HUES48 (cell line): Measurements from ENCODE around the gene RNF121.

Experiments used
- H3K27ac ChIP-seq: one replicate; pipeline ENCODE4 v1.7.0; 2013; ENCODE audit warnings: low read depth, low read length, inconsistent platforms
- H3K27me3 ChIP-seq: 2 replicates; pipeline ENCODE4 v1.6.1; 2013; ENCODE audit warnings: mild to moderate bottlenecking, low read length; ENCODE audit not compliant: control insufficient read depth, insufficient read depth
- H3K36me3 ChIP-seq: 2 replicates; pipeline ENCODE4 v1.6.1; 2013; ENCODE audit warnings: low read length; ENCODE audit not compliant: control insufficient read depth, insufficient read depth
- H3K4me1 ChIP-seq: 2 replicates; pipeline ENCODE4 v1.6.1; 2013; ENCODE audit warnings: mild to moderate bottlenecking, low read length; ENCODE audit not compliant: control insufficient read depth, insufficient read depth
- H3K4me3 ChIP-seq: 2 replicates; pipeline ENCODE4 v1.5.1; 2013; ENCODE audit warnings: mild to moderate bottlenecking, low read depth, low read length
- H3K9ac ChIP-seq: 2 replicates; pipeline ENCODE4 v1.6.1; 2013; ENCODE audit warnings: mild to moderate bottlenecking, low read depth, low read length, moderate library complexity
- H3K9me3 ChIP-seq: 2 replicates; pipeline ENCODE4 v1.6.1; 2013; ENCODE audit warnings: low read length; ENCODE audit not compliant: control insufficient read depth, insufficient read depth

RNF121 gene

GRCh38 chr11:71999362-71999761 lies 70.5 kb downstream of the RNF121 start:
- H3K36me3 ChIP-seq = peaks cover 45% of the 10 kb centered on the region
- no peaks in the 10 kb centered on the region for H3K27me3 ChIP-seq
- H3K4me3 ChIP-seq = no peak overlapping the region
- H3K9me3 ChIP-seq = no peaks in the 10 kb centered on the region
- H3K4me1 ChIP-seq = no peaks in the 10 kb centered on the region
- H3K27ac ChIP-seq = no peak overlapping the region
- no peak overlapping the region for H3K9ac ChIP-seq

- Histone ChIP-seq H3K27me3 (no peaks in the 10 kb centered on the region), H3K9ac (no peak overlapping the region), H3K9me3 (no peaks in the 10 kb centered on the region), H3K4me1 (no peaks in the 10 kb centered on the region), H3K27ac (no peak overlapping the region), H3K4me3 (no peak overlapping the region), H3K36me3 (peaks cover 50% of the 10 kb centered on the region)
These were observed 71.0 kb downstream of the RNF121 start for GRCh38 chr11:71999798-72000197.

DNA sequence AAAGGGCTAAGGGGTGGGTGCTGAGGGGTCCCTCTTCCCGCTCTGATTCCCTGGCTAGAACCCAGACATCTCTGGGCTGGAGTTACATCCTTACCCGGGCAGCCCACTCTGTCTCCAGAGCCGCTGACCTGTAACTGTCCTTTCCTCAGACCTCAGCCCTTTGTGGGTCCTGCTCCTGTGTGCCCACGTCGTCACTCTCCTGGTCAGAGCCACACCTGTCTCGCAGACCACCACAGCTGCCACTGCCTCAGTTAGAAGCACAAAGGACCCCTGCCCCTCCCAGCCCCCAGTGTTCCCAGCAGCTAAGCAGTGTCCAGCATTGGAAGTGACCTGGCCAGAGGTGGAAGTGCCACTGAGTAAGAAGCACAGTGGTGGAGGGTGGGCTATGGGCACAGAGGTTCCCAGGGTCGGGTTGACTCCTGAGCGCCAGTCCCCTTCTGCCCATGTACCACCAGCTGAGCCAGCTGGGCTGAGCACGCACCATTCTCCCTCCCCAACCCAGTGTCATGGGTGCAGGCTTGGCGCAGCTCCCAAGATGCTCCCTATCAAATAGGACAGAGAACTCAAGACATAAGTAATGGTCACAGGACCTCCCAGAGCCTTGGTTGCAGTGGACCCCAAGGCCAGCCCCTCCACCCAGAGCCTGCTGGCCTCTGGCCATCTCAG lies 71.5 kb downstream of the RNF121 start:
- Histone ChIP-seq H3K4me3 (no peak overlapping the region), H3K9ac (no peak overlapping the region), H3K27me3 (no peaks in the 10 kb centered on the region), H3K27ac (no peak overlapping the region), H3K9me3 (no peaks in the 10 kb centered on the region), H3K36me3 (peaks cover 55% of the 10 kb centered on the region), H3K4me1 (no peaks in the 10 kb centered on the region)

DNA sequence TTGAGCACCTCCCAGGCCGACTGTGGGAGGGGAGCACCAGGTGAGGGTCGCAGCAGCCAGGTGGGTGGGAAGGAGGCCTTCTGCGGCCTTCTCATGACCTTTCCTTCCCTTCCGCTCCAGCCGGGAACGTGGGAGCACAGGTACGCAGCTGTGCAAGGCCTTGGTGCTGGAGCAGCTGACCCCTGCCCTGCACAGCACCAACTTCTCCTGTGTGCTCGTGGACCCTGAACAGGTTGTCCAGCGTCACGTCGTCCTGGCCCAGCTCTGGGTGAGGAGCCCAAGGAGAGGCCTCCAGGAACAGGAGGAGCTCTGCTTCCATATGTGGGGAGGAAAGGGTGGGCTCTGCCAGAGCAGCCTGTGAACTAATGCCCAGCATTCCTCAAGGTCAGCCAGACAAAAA lies 72.4 kb downstream of the RNF121 start:
- Histone ChIP-seq H3K36me3 (peaks cover 57% of the 10 kb centered on the region), H3K9me3 (no peaks in the 10 kb centered on the region), H3K4me3 (no peak overlapping the region), H3K9ac (no peak overlapping the region), H3K27ac (no peak overlapping the region), H3K27me3 (no peaks in the 10 kb centered on the region), H3K4me1 (no peaks in the 10 kb centered on the region)

DNA sequence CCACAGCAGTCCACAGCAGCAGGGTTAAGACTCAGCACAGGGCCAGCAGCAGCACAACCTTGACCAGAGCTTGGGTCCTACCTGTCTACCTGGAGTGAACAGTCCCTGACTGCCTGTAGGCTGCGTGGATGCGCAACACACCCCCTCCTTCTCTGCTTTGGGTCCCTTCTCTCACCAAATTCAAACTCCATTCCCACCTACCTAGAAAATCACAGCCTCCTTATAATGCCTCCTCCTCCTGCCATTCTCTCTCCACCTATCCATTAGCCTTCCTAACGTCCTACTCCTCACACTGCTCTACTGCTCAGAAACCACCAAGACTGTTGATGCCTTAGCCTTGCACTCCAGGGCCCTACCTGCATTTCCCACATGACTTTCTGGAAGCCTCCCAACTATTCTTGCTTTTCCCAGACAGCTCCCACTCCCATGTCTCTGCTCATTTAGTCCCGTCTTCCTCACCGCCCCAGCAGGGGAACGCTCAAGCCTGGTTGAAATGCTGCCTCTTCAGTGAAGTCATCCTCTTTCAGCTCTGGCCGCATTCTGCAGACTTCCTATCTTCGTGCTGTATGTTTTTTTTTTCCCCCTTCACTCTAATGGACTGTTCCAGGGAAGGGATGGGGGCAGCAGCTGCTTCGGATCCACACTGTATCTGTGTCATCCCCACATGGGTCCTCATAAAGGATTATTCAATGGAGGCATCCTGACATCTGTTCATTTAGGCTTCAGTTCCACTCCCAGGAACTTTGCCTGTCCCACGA lies 73.2 kb downstream of the RNF121 start:
- Histone ChIP-seq H3K27me3 (no peaks in the 10 kb centered on the region), H3K9ac (no peak overlapping the region), H3K9me3 (no peaks in the 10 kb centered on the region), H3K4me1 (no peaks in the 10 kb centered on the region), H3K36me3 (peaks cover 63% of the 10 kb centered on the region), H3K4me3 (no peak overlapping the region), H3K27ac (no peak overlapping the region)

DNA sequence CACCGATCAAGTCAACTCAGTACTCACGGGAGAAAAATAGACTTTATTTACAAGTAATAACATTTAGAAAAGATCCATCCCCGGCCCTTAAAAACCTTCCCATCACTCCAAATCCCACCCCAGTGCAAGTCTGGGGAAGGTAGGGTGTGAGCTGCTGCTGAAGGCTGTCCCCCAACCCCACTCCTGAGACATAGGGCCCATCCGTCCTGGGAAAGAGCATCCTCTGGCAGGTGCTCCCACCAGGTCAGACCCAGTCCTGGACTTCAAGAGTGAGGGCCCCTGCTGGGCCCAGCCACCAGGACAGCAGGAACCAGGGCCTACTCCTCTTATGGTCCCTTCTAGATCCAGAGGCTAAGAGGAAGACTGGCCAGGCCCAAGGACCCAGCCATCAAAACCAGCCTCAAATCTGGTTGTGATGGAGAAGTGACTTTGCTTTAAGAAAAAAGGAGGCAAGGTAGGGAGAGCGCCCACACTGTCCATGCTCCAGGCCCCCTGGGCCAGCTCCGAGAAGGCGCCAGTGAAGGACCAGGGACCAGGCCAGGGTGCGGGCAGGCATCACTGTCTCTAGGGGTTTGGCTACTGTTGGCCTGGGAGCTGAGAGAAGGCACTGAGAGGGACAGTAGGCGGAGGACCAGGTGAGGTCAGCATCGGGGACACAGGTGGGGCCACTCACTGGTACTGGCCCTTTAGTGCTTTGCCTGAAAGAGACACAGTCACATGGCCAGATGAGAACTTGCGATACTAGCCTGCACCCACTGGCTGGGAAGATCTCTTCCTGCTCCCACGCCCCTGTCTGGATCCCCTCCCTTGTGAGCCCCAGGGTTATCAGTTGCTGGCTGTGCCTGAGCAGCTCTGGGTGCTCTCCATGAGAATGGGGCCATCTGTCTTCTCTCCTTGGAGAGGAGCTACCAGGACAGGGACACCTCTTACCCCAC lies 74.3 kb downstream of the RNF121 start:
- no peak overlapping the region for H3K4me3 ChIP-seq
- no peaks in the 10 kb centered on the region for H3K9me3 ChIP-seq
- no peaks in the 10 kb centered on the region for H3K4me1 ChIP-seq
- no peak overlapping the region for H3K27ac ChIP-seq
- H3K36me3 ChIP-seq = peaks cover 74% of the 10 kb centered on the region
- H3K9ac ChIP-seq = no peak overlapping the region
- no peaks in the 10 kb centered on the region for H3K27me3 ChIP-seq

DNA sequence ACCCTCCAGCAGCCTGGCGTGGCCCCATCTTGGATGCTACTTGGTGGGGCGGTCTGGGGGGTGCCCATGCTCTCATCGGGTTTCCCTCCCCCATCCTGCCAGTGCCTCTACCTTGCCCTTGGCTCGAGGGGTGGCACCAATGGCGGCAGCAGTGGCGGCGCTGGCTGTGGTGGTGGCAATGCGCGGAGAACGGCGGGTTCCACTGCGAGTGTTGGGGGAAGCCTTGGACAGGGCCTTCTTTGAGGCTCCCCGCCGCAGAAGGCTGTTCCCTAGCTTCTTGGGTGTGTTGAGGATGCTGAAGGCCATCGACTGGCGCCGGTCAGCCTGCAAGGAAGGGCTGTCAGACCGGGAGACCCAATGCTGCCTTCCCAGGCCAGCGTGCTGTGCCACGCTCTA lies 74.9 kb downstream of the RNF121 start:
- H3K4me1 ChIP-seq = no peaks in the 10 kb centered on the region
- H3K27me3 ChIP-seq = no peaks in the 10 kb centered on the region
- no peaks in the 10 kb centered on the region for H3K9me3 ChIP-seq
- peaks cover 81% of the 10 kb centered on the region for H3K36me3 ChIP-seq
- no peak overlapping the region for H3K4me3 ChIP-seq
- no peak overlapping the region for H3K9ac ChIP-seq
- H3K27ac ChIP-seq = no peak overlapping the region

DNA sequence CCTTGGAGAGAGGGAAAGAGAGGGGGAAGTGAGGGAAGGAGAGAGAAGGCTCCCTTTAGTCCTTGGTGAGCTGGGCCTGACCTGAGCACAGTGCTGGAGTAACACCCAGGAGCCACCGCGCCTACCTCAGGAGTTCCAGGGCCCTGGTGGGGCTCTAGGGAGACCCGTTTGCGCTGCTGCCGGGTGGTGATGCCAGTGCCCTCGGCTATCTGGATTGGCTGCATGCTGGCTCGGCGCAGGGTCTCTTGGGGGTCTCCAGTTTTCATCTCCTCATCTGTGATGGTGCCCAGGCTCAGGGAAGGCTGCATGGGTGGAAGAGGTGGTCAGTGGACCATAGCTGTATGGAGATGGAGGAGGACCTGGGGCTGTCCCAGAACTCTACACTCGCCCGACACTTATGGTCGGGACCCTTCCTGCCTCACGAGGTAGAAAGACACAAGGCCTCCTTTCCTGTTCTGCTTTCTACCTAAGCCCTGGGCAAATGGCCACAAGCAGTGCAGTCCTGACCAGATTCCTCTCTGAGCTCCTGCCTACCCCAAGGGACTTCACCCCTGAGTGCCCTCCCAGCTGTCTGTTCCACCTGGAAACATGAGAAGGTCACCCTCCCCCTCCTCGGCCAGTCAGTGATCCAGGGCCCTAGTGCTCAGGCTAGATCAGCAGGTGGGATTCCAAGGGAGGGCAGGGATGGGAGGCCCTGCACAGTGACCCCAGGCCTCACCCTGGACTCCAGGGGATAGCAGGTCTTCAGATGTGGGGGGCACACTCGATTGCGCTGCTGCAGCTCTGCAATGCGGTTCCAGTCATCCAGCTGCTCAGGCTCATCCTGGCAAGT lies 75.9 kb downstream of the RNF121 start:
- Histone ChIP-seq H3K27me3 (no peaks in the 10 kb centered on the region), H3K4me1 (no peaks in the 10 kb centered on the region), H3K9me3 (no peaks in the 10 kb centered on the region), H3K9ac (no peak overlapping the region), H3K4me3 (no peak overlapping the region), H3K36me3 (peaks cover 86% of the 10 kb centered on the region), H3K27ac (no peak overlapping the region)

- no peak overlapping the region for H3K4me3 ChIP-seq
- H3K36me3 ChIP-seq = peaks cover 91% of the 10 kb centered on the region
- no peak overlapping the region for H3K9ac ChIP-seq
- H3K27ac ChIP-seq = no peak overlapping the region
- H3K4me1 ChIP-seq = no peaks in the 10 kb centered on the region
- no peaks in the 10 kb centered on the region for H3K9me3 ChIP-seq
- no peaks in the 10 kb centered on the region for H3K27me3 ChIP-seq
These were observed 76.8 kb downstream of the RNF121 start for GRCh38 chr11:72005347-72006260.
